PC-9 (cell line): ENCODE measurements around the gene NXPH1. TPM values are rescaled to one million over a fixed set of nuclear protein-coding genes. Genes with fewer than 3 reads are reported as not detected.

Experiments used
- BruUV-seq: library from RNA; stranded (reverse); fragments of 400-500 nt; replicated peaks from 2 replicates; lab custom pipeline; 2021; lab: Mats Ljungman, UMichigan
- CTCF ChIA-PET: fragments of 300-600 bp; sonication (Branson Sonifier 250); formaldehyde crosslinking; loops from one replicate; lab custom pipeline; 2022; ENCODE audit warnings: antibody characterized with exemption; lab: Charles Lee
- POLR2A ChIA-PET: fragments of 300-600 bp; sonication (Branson Sonifier 250); formaldehyde crosslinking; loops from one replicate; lab custom pipeline; 2022; ENCODE audit warnings: antibody characterized with exemption; ENCODE audit not compliant: unreplicated experiment; lab: Charles Lee
- DNase-seq, 2 experiments: peaks; one replicate each; pipeline versions ENCODE4 v3.0.0 to v3.0.0-alpha.2; 2015 to 2022; ENCODE audit warnings: mixed read lengths in 1 of 2
- H2AFZ ChIP-seq: fragments of 200-600 bp; sonication (generic); 2 replicates; pipeline ENCODE4 v1.8.1; 2017; ENCODE audit warnings: antibody characterized with exemption
- H3F3A ChIP-seq: fragments of 200-600 bp; sonication (generic); 2 replicates; pipeline ENCODE4 v1.8.1; 2017; ENCODE audit warnings: antibody characterized with exemption, mild to moderate bottlenecking, low read depth; ENCODE audit not compliant: insufficient read depth
- H3K27ac ChIP-seq: fragments of 200-600 bp; sonication (generic); 2 replicates; pipeline ENCODE4 v1.6.1; 2016; ENCODE audit warnings: mixed run types
- H3K27me3 ChIP-seq: fragments of 200-600 bp; sonication (generic); 2 replicates; pipeline ENCODE4 v1.6.1; 2016; ENCODE audit warnings: low read depth, mixed run types; ENCODE audit not compliant: insufficient read depth
- H3K36me3 ChIP-seq: fragments of 200-600 bp; sonication (generic); 2 replicates; pipeline ENCODE4 v1.6.1; 2016; ENCODE audit warnings: low read depth, mixed run types
- H3K4me1 ChIP-seq: fragments of 200-600 bp; sonication (generic); replicated peaks from 2 replicates; pipeline ENCODE4 v1.6.1; 2016; ENCODE audit warnings: mixed run types; ENCODE audit not compliant: insufficient read depth
- H3K4me2 ChIP-seq: fragments of 200-600 bp; sonication (generic); 2 replicates; pipeline ENCODE4 v1.6.1; 2017; ENCODE audit warnings: mixed run types
- H3K4me3 ChIP-seq: fragments of 200-600 bp; sonication (generic); 2 replicates; pipeline ENCODE4 v1.6.1; 2016; ENCODE audit warnings: mixed run types
- H3K79me2 ChIP-seq: fragments of 200-600 bp; sonication (generic); 2 replicates; pipeline ENCODE4 v1.6.1; 2017; ENCODE audit warnings: low read depth, mixed run types
- H3K9me2 ChIP-seq: fragments of 200-600 bp; sonication (generic); 2 replicates; pipeline ENCODE4 v1.8.1; 2017; ENCODE audit warnings: mild to moderate bottlenecking; ENCODE audit not compliant: insufficient read depth
- H3K9me3 ChIP-seq: fragments of 200-600 bp; sonication (generic); 2 replicates; pipeline ENCODE4 v1.8.1; 2016; ENCODE audit warnings: low read depth; ENCODE audit not compliant: insufficient read depth
- H4K20me1 ChIP-seq: fragments of 200-600 bp; sonication (generic); 2 replicates; pipeline ENCODE4 v1.8.1; 2017; ENCODE audit not compliant: insufficient read depth
- CTCF ChIP-seq: fragments of 200-600 bp; sonication (generic); conservative IDR thresholded peaks from 2 replicates; pipeline ENCODE4 v1.6.1; 2017; ENCODE audit warnings: mixed run types, antibody characterized with exemption, mild to moderate bottlenecking, moderate library complexity
- EZH2 ChIP-seq: fragments of 200-600 bp; sonication (generic); IDR thresholded peaks from 2 replicates; pipeline ENCODE4 v1.8.0; 2017; ENCODE audit warnings: antibody characterized with exemption, low read depth
- intact Hi-C: fragments of 100-400 bp; cut with micrococcal nuclease; formaldehyde crosslinking; loops from one replicate; pipeline ENCODE4 v1.10.0; 2022; ENCODE audit not compliant: unreplicated experiment
- total RNA-seq: library from RNA; stranded (reverse); gene quantifications from 2 replicates; pipeline ENCODE4 v1.2.3, GENCODE V29; 2021

NXPH1 gene
- total RNA-seq, 1 experiment from 2014 or later = not detected

- H3K4me3 ChIP-seq = no peak overlapping the region
- H3K9me3 ChIP-seq = no peaks in the 10 kb centered on the region
- H2AFZ ChIP-seq = no peak overlapping the region
- intact Hi-C loops = no loop called here
- H3K4me2 ChIP-seq = no peak overlapping the region
- H3K4me1 ChIP-seq = no peaks in the 10 kb centered on the region
- H3K27me3 ChIP-seq = no peaks in the 10 kb centered on the region
- no peaks in the 10 kb centered on the region for H3F3A ChIP-seq
- no peak for TF ChIP-seq CTCF
- TF ChIP-seq EZH2 = no peak
- no peaks in the 10 kb centered on the region for H3K79me2 ChIP-seq
- H3K9me2 ChIP-seq = no peaks in the 10 kb centered on the region
- H3K27ac ChIP-seq = no peak overlapping the region
- POLR2A ChIA-PET = no interaction called here
- no peaks in the 10 kb centered on the region for H3K36me3 ChIP-seq
- DNase-seq = no peak
- no TSS peak for BruUV-seq
- no peaks in the 10 kb centered on the region for H4K20me1 ChIP-seq
- CTCF ChIA-PET = interaction anchor here (0.7 kb wide), 1 partner anchor 14 kb away, joined by 5 read pairs; no protein-coding TSS in a partner anchor
Measured at GRCh38 chr7:8500286-8500685, 66.9 kb downstream of the NXPH1 start.

- Histone ChIP-seq H3K27ac (no peak overlapping the region), H3K9me3 (no peaks in the 10 kb centered on the region), H3K36me3 (no peaks in the 10 kb centered on the region), H3K4me2 (no peak overlapping the region), H2AFZ (no peak overlapping the region), H3K4me1 (no peaks in the 10 kb centered on the region), H3F3A (no peaks in the 10 kb centered on the region), H3K9me2 (no peaks in the 10 kb centered on the region), H3K4me3 (no peak overlapping the region), H4K20me1 (no peaks in the 10 kb centered on the region), H3K27me3 (no peaks in the 10 kb centered on the region), H3K79me2 (no peaks in the 10 kb centered on the region)
- no peak for DNase-seq
- BruUV-seq = no TSS peak
- intact Hi-C loops = no loop called here
- CTCF ChIA-PET = no interaction called here
- POLR2A ChIA-PET = interaction anchor here (0.5 kb wide), 1 partner anchor 10 kb away, joined by 4 read pairs; no protein-coding TSS in a partner anchor
- TF ChIP-seq EZH2 (no peak), CTCF (no peak)
Measured at GRCh38 chr7:8507566-8507965, 74.2 kb downstream of the NXPH1 start.

- Histone ChIP-seq H3K27ac (no peak overlapping the region), H3F3A (no peaks in the 10 kb centered on the region), H4K20me1 (no peaks in the 10 kb centered on the region), H3K36me3 (no peaks in the 10 kb centered on the region), H2AFZ (no peak overlapping the region), H3K79me2 (no peaks in the 10 kb centered on the region), H3K9me2 (no peaks in the 10 kb centered on the region), H3K27me3 (no peaks in the 10 kb centered on the region), H3K9me3 (no peaks in the 10 kb centered on the region), H3K4me3 (no peak overlapping the region), H3K4me2 (no peak overlapping the region), H3K4me1 (no peaks in the 10 kb centered on the region)
- BruUV-seq = no TSS peak
- CTCF ChIA-PET = no interaction called here
- DNase-seq = no peak
- intact Hi-C loops = no loop called here
- no peak for TF ChIP-seq EZH2
- TF ChIP-seq CTCF = no peak
- POLR2A ChIA-PET = no interaction called here
Measured at GRCh38 chr7:8509621-8510020, 76.2 kb downstream of the NXPH1 start.
